HEK293 (cell line): ENCODE results near the gene WDR17.

Source experiments
- GLI2 ChIP-seq: fragments of 450-650 bp; formaldehyde crosslinking; IDR thresholded peaks from 2 replicates; pipeline ENCODE4; 2017; ENCODE audit warnings: missing biosample characterization, missing genetic modification characterization, low read depth, borderline replicate concordance
- GLIS2 ChIP-seq: fragments of 450-650 bp; formaldehyde crosslinking; IDR thresholded peaks from 2 replicates; pipeline ENCODE4 v1.5.1; 2016; ENCODE audit warnings: missing biosample characterization, missing genetic modification characterization
- MZF1 ChIP-seq: fragments of 450-650 bp; formaldehyde crosslinking; IDR thresholded peaks from 2 replicates; pipeline ENCODE4 v1.5.1; 2017; ENCODE audit warnings: missing biosample characterization, missing genetic modification characterization, borderline replicate concordance
- PRDM1 ChIP-seq: fragments of 450-650 bp; formaldehyde crosslinking; IDR thresholded peaks from 2 replicates; pipeline ENCODE4; 2016; ENCODE audit warnings: missing biosample characterization, missing genetic modification characterization
- SETDB1 ChIP-seq: IDR thresholded peaks from one replicate; pipeline ENCODE4 v1.6.1; 2017; ENCODE audit warnings: mild to moderate bottlenecking, low read length, moderate library complexity, mixed read lengths; ENCODE audit not compliant: insufficient read length
- ZIC2 ChIP-seq: fragments of 450-650 bp; formaldehyde crosslinking; IDR thresholded peaks from 2 replicates; pipeline ENCODE4 v1.5.1; 2016; ENCODE audit warnings: missing biosample characterization, missing genetic modification characterization
- ZNF138 ChIP-seq: fragments of 450-650 bp; formaldehyde crosslinking; IDR thresholded peaks from 2 replicates; pipeline ENCODE4 v1.5.1; 2016; ENCODE audit warnings: missing biosample characterization, missing genetic modification characterization, borderline replicate concordance
- ZNF24 ChIP-seq: fragments of 450-650 bp; formaldehyde crosslinking; IDR thresholded peaks from 2 replicates; pipeline ENCODE4 v1.5.1; 2016; ENCODE audit warnings: missing biosample characterization, missing genetic modification characterization
- ZNF274 ChIP-seq, 2 experiments: fragments of 200-500 bp in 1 of 2; fragments of 450-650 bp in 1 of 2; sonication (Bioruptor generic) in 1 of 2; formaldehyde crosslinking in 1 of 2; IDR thresholded peaks; 2 replicates each; pipeline versions ENCODE4 v1.5.1 to v1.6.1; 2014 to 2016; ENCODE audit warnings: borderline replicate concordance in 1 of 2, inconsistent platforms in 1 of 2, low read length in 1 of 2, missing biosample characterization in 1 of 2, missing genetic modification characterization in 1 of 2
- ZNF350 ChIP-seq: fragments of 450-650 bp; formaldehyde crosslinking; IDR thresholded peaks from 2 replicates; pipeline ENCODE4 v1.5.0; 2017; ENCODE audit warnings: missing biosample characterization, mild to moderate bottlenecking, missing genetic modification characterization
- ZNF394 ChIP-seq: fragments of 450-650 bp; formaldehyde crosslinking; IDR thresholded peaks from 2 replicates; pipeline ENCODE4 v1.5.1; 2016; ENCODE audit warnings: missing biosample characterization, missing genetic modification characterization, mild to moderate bottlenecking, moderate library complexity, borderline replicate concordance
- ZNF544 ChIP-seq: fragments of 450-650 bp; formaldehyde crosslinking; IDR thresholded peaks from 2 replicates; pipeline ENCODE4 v1.5.0; 2017; ENCODE audit warnings: missing biosample characterization, missing genetic modification characterization
- ZNF561 ChIP-seq: fragments of 450-650 bp; IDR thresholded peaks from 2 replicates; pipeline ENCODE4 v1.5.1; 2018; ENCODE audit warnings: missing biosample characterization, missing genetic modification characterization, borderline replicate concordance
- ZNF600 ChIP-seq: fragments of 450-650 bp; formaldehyde crosslinking; IDR thresholded peaks from 2 replicates; pipeline ENCODE4 v1.5.1; 2016; ENCODE audit warnings: missing biosample characterization, missing genetic modification characterization
- ZNF701 ChIP-seq: fragments of 450-650 bp; formaldehyde crosslinking; IDR thresholded peaks from 2 replicates; pipeline ENCODE4 v1.5.1; 2016; ENCODE audit warnings: missing biosample characterization, missing genetic modification characterization
- ZSCAN30 ChIP-seq: fragments of 450-650 bp; IDR thresholded peaks from 2 replicates; pipeline ENCODE4 v1.5.1; 2018; ENCODE audit warnings: missing biosample characterization, mild to moderate bottlenecking, missing genetic modification characterization, moderate library complexity
- TF ChIP-seq, protein P1 (sequence below): fragments of 450-650 bp; formaldehyde crosslinking; IDR thresholded peaks from 2 replicates; pipeline ENCODE4 v1.5.1; 2017; ENCODE audit warnings: missing biosample characterization, missing genetic modification characterization
- TF ChIP-seq, protein P2 (sequence below): fragments of 450-650 bp; formaldehyde crosslinking; IDR thresholded peaks from 2 replicates; pipeline ENCODE4 v1.5.1; 2016; ENCODE audit warnings: missing biosample characterization, missing genetic modification characterization
- TF ChIP-seq, protein P3 (sequence below): fragments of 450-650 bp; formaldehyde crosslinking; IDR thresholded peaks from 2 replicates; pipeline ENCODE4 v1.5.1; 2016; ENCODE audit warnings: missing biosample characterization, missing genetic modification characterization, low read depth
- TF ChIP-seq, protein P4 (sequence below): fragments of 450-650 bp; formaldehyde crosslinking; IDR thresholded peaks from 2 replicates; pipeline ENCODE4 v1.5.0; 2017; ENCODE audit warnings: missing biosample characterization, missing genetic modification characterization, borderline replicate concordance
- TF ChIP-seq, protein P5 (sequence below): fragments of 450-650 bp; formaldehyde crosslinking; IDR thresholded peaks from 2 replicates; pipeline ENCODE4 v1.5.1; 2016; ENCODE audit warnings: missing biosample characterization, missing genetic modification characterization
- TF ChIP-seq, protein P6 (sequence below): fragments of 450-650 bp; formaldehyde crosslinking; IDR thresholded peaks from 2 replicates; pipeline ENCODE4 v1.5.1; 2016; ENCODE audit warnings: missing biosample characterization, missing genetic modification characterization, borderline replicate concordance
- TF ChIP-seq, protein P7 (sequence below): fragments of 450-650 bp; formaldehyde crosslinking; IDR thresholded peaks from 2 replicates; pipeline ENCODE4 v1.5.1; 2016; ENCODE audit warnings: missing biosample characterization, missing genetic modification characterization

WDR17 gene

DNA sequence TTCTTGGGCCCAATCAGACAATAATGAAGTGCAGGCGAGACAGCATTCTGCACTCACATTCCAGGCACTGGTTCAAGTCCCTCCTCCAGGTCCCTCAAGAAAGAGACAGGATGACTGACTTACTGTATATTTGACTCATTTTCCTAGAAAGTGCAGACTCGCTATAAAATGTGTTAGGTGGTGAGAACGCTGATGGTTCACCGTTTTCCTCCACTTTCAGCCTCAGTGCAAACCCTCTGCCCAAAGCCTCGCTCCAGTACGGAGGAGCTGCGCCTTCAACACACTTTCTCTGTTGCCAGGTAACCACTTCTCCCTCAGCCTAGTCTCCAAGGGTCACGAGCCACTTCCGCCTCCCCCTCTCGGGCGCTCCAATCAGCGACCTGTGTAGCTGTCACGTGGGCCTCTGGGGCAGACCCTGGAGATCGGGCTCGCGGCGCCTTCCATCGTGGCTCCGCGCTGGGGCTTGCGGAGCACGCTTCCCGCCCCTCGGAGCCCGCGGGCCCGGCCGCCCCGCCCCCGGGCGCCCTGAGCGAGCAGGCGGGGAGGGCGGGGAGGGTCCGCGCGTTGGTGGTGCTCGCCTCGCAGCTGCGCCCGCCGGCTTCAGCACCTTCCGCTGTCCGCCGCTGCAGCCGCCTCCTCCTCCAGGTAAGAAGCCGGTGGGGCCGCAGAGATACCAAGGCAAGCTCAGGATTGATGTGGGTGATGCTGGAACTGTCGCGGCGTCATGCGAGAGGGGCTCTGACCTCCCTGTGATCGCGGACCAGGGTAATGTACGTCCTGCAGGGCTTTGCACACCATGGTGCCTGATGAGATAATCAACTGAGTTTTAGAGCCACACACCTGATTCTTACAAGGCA is at the start of gene WDR17 (continued):
- TF ChIP-seq ZNF138 (no peak), ZIC2 (peak; percentile 78), SETDB1 (peak; percentile 35), ZNF274 (IDR thresholded peaks at IDR 0.05; ENCODE audit: low read length) (no peak), ZNF274 (tag by site-specific recombination; IDR thresholded peaks at IDR 0.05; ENCODE audit: borderline replicate concordance) (no peak), GLIS2 (tag by site-specific recombination) (peak; percentile 76), ZNF394 (tag by site-specific recombination) (no peak; the same call in 1 of the 2 replicates), ZNF600 (tag by site-specific recombination) (peak; percentile 62), ZNF24 (tag by site-specific recombination) (no peak), ZNF701 (no peak), ZNF350 (tag by site-specific recombination) (no peak), ZSCAN30 (tag by site-specific recombination) (0 out of 2 replicates have a peak, but pooled peaks have one; percentile 36), MZF1 (tag by site-specific recombination) (no peak), GLI2 (no peak), ZNF544 (tag by site-specific recombination) (no peak), ZNF561 (tag by site-specific recombination) (peak; percentile 87; the same call in 1 of the 2 replicates), PRDM1 (peak; percentile 69; the same call in 1 of the 2 replicates)
- TF ChIP-seq, protein P1, sequence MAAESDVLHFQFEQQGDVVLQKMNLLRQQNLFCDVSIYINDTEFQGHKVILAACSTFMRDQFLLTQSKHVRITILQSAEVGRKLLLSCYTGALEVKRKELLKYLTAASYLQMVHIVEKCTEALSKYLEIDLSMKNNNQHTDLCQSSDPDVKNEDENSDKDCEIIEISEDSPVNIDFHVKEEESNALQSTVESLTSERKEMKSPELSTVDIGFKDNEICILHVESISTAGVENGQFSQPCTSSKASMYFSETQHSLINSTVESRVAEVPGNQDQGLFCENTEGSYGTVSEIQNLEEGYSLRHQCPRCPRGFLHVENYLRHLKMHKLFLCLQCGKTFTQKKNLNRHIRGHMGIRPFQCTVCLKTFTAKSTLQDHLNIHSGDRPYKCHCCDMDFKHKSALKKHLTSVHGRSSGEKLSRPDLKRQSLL (tag by site-specific recombination), result no peak
- TF ChIP-seq, protein P2, sequence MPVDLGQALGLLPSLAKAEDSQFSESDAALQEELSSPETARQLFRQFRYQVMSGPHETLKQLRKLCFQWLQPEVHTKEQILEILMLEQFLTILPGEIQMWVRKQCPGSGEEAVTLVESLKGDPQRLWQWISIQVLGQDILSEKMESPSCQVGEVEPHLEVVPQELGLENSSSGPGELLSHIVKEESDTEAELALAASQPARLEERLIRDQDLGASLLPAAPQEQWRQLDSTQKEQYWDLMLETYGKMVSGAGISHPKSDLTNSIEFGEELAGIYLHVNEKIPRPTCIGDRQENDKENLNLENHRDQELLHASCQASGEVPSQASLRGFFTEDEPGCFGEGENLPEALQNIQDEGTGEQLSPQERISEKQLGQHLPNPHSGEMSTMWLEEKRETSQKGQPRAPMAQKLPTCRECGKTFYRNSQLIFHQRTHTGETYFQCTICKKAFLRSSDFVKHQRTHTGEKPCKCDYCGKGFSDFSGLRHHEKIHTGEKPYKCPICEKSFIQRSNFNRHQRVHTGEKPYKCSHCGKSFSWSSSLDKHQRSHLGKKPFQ (tag by site-specific recombination), result no peak
- TF ChIP-seq, protein P3, sequence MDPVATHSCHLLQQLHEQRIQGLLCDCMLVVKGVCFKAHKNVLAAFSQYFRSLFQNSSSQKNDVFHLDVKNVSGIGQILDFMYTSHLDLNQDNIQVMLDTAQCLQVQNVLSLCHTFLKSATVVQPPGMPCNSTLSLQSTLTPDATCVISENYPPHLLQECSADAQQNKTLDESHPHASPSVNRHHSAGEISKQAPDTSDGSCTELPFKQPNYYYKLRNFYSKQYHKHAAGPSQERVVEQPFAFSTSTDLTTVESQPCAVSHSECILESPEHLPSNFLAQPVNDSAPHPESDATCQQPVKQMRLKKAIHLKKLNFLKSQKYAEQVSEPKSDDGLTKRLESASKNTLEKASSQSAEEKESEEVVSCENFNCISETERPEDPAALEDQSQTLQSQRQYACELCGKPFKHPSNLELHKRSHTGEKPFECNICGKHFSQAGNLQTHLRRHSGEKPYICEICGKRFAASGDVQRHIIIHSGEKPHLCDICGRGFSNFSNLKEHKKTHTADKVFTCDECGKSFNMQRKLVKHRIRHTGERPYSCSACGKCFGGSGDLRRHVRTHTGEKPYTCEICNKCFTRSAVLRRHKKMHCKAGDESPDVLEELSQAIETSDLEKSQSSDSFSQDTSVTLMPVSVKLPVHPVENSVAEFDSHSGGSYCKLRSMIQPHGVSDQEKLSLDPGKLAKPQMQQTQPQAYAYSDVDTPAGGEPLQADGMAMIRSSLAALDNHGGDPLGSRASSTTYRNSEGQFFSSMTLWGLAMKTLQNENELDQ, result no peak
- TF ChIP-seq, protein P4, sequence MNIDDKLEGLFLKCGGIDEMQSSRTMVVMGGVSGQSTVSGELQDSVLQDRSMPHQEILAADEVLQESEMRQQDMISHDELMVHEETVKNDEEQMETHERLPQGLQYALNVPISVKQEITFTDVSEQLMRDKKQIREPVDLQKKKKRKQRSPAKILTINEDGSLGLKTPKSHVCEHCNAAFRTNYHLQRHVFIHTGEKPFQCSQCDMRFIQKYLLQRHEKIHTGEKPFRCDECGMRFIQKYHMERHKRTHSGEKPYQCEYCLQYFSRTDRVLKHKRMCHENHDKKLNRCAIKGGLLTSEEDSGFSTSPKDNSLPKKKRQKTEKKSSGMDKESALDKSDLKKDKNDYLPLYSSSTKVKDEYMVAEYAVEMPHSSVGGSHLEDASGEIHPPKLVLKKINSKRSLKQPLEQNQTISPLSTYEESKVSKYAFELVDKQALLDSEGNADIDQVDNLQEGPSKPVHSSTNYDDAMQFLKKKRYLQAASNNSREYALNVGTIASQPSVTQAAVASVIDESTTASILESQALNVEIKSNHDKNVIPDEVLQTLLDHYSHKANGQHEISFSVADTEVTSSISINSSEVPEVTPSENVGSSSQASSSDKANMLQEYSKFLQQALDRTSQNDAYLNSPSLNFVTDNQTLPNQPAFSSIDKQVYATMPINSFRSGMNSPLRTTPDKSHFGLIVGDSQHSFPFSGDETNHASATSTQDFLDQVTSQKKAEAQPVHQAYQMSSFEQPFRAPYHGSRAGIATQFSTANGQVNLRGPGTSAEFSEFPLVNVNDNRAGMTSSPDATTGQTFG (tag by site-specific recombination), result no peak
- TF ChIP-seq, protein P5, sequence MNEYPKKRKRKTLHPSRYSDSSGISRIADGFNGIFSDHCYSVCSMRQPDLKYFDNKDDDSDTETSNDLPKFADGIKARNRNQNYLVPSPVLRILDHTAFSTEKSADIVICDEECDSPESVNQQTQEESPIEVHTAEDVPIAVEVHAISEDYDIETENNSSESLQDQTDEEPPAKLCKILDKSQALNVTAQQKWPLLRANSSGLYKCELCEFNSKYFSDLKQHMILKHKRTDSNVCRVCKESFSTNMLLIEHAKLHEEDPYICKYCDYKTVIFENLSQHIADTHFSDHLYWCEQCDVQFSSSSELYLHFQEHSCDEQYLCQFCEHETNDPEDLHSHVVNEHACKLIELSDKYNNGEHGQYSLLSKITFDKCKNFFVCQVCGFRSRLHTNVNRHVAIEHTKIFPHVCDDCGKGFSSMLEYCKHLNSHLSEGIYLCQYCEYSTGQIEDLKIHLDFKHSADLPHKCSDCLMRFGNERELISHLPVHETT, result no peak
- TF ChIP-seq, protein P6, sequence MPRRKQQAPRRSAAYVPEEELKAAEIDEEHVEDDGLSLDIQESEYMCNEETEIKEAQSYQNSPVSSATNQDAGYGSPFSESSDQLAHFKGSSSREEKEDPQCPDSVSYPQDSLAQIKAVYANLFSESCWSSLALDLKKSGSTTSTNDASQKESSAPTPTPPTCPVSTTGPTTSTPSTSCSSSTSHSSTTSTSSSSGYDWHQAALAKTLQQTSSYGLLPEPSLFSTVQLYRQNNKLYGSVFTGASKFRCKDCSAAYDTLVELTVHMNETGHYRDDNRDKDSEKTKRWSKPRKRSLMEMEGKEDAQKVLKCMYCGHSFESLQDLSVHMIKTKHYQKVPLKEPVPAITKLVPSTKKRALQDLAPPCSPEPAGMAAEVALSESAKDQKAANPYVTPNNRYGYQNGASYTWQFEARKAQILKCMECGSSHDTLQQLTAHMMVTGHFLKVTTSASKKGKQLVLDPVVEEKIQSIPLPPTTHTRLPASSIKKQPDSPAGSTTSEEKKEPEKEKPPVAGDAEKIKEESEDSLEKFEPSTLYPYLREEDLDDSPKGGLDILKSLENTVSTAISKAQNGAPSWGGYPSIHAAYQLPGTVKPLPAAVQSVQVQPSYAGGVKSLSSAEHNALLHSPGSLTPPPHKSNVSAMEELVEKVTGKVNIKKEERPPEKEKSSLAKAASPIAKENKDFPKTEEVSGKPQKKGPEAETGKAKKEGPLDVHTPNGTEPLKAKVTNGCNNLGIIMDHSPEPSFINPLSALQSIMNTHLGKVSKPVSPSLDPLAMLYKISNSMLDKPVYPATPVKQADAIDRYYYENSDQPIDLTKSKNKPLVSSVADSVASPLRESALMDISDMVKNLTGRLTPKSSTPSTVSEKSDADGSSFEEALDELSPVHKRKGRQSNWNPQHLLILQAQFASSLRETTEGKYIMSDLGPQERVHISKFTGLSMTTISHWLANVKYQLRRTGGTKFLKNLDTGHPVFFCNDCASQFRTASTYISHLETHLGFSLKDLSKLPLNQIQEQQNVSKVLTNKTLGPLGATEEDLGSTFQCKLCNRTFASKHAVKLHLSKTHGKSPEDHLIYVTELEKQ (tag by site-specific recombination), result no peak
- TF ChIP-seq, protein P7, sequence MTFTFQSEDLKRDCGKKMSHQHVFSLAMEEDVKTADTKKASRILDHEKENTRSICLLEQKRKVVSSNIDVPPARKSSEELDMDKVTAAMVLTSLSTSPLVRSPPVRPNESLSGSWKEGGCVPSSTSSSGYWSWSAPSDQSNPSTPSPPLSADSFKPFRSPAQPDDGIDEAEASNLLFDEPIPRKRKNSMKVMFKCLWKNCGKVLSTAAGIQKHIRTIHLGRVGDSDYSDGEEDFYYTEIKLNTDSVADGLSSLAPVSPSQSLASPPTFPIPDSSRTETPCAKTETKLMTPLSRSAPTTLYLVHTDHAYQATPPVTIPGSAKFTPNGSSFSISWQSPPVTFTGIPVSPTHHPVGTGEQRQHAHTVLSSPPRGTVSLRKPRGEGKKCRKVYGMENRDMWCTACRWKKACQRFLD, result no peak
